Neural cell (in vitro differentiated cells): ENCODE data around the gene MYLK. TPM values are rescaled to one million over a fixed set of nuclear protein-coding genes. Genes with fewer than 3 reads are reported as not detected.

Source experiments
- H2AFZ ChIP-seq: fragments of 200-600, 300-800 bp; sonication (generic), shearing (Covaris generic); 2 replicates; pipeline ENCODE4 v1.6.0; 2014; ENCODE audit warnings: low read depth, mild to moderate bottlenecking, antibody characterized with exemption, low read length, moderate library complexity
- H3F3A ChIP-seq: fragments of 200-600 bp; shearing (Covaris generic); 2 replicates; pipeline ENCODE4 v1.6.1; 2016; ENCODE audit warnings: mild to moderate bottlenecking, moderate library complexity, mixed read lengths, antibody characterized with exemption, low read length; ENCODE audit not compliant: insufficient read depth, poor library complexity, severe bottlenecking
- H3K27ac ChIP-seq: fragments of 200-600, 300-800 bp; sonication (generic), shearing (Covaris generic); 2 replicates; pipeline ENCODE4 v1.5.1; 2014; ENCODE audit warnings: mild to moderate bottlenecking, low read length, moderate library complexity
- H3K27me3 ChIP-seq: fragments of 300-800, 200-600 bp; sonication (generic), shearing (Covaris generic); 2 replicates; pipeline ENCODE4 v1.6.0; 2014; ENCODE audit warnings: mild to moderate bottlenecking, low read depth, low read length, moderate library complexity; ENCODE audit not compliant: insufficient read depth
- H3K36me3 ChIP-seq: fragments of 300-800, 200-600 bp; sonication (generic), shearing (Covaris generic); 2 replicates; pipeline ENCODE4 v1.5.1; 2014; ENCODE audit warnings: mild to moderate bottlenecking, antibody characterized with exemption, low read length, moderate library complexity; ENCODE audit not compliant: insufficient read depth
- H3K4me2 ChIP-seq: fragments of 300-800, 200-600 bp; sonication (generic), shearing (Covaris generic); 2 replicates; pipeline ENCODE4 v1.6.0; 2014; ENCODE audit warnings: mild to moderate bottlenecking, low read length
- H3K4me3 ChIP-seq: fragments of 300-800, 200-600 bp; sonication (generic), shearing (Covaris generic); 2 replicates; pipeline ENCODE4 v1.5.1; 2014; ENCODE audit warnings: mild to moderate bottlenecking, low read length, moderate library complexity
- H3K79me2 ChIP-seq: fragments of 200-600 bp; shearing (Covaris generic); replicated peaks from 2 replicates; pipeline ENCODE4 v1.6.0; 2014; ENCODE audit warnings: mild to moderate bottlenecking, low read length, moderate library complexity; ENCODE audit not compliant: insufficient read depth
- H3K9ac ChIP-seq: fragments of 300-800, 200-600 bp; sonication (generic), shearing (Covaris generic); 2 replicates; pipeline ENCODE4 v1.6.1; 2016; ENCODE audit warnings: mild to moderate bottlenecking, low read length, mixed read lengths
- H3K9me2 ChIP-seq: fragments of 200-600 bp; shearing (Covaris generic); 2 replicates; pipeline ENCODE4 v1.6.1; 2016; ENCODE audit warnings: mild to moderate bottlenecking, low read length, mixed read lengths; ENCODE audit not compliant: insufficient read depth
- H3K9me3 ChIP-seq: fragments of 200-600, 300-800 bp; sonication (generic), shearing (Covaris generic); 2 replicates; pipeline ENCODE4 v1.6.1; 2016; ENCODE audit warnings: mild to moderate bottlenecking, mixed run types, low read length, moderate library complexity, mixed read lengths
- H4K20me1 ChIP-seq: fragments of 200-600 bp; shearing (Covaris generic); 2 replicates; pipeline ENCODE4 v1.6.1; 2016; ENCODE audit warnings: mild to moderate bottlenecking, mixed run types; ENCODE audit not compliant: insufficient read depth
- CTCF ChIP-seq: fragments of 450-650 bp; IDR thresholded peaks from 2 replicates; pipeline ENCODE4 v1.5.1; 2014; ENCODE audit warnings: antibody characterized with exemption, mild to moderate bottlenecking, moderate library complexity; ENCODE audit not compliant: poor library complexity, severe bottlenecking
- EP300 ChIP-seq: fragments of 450-650 bp; conservative IDR thresholded peaks from 2 replicates; pipeline ENCODE4 v1.6.1; 2014; ENCODE audit warnings: antibody characterized with exemption, mild to moderate bottlenecking, moderate library complexity; ENCODE audit not compliant: poor library complexity, severe bottlenecking
- EZH2 ChIP-seq: fragments of 200-600, 300-800 bp; shearing (Covaris generic), sonication (generic); IDR thresholded peaks from 2 replicates; pipeline ENCODE4 v1.6.1; 2014; ENCODE audit warnings: antibody characterized with exemption, low read length, borderline replicate concordance, mild to moderate bottlenecking; ENCODE audit not compliant: insufficient read depth, poor library complexity, severe bottlenecking
- MXI1 ChIP-seq: fragments of 450-650 bp; conservative IDR thresholded peaks from 2 replicates; pipeline ENCODE4 v1.6.1; 2014; ENCODE audit warnings: antibody characterized with exemption, mild to moderate bottlenecking; ENCODE audit not compliant: poor library complexity, severe bottlenecking
- POLR2AphosphoS5 ChIP-seq: IDR thresholded peaks from 2 replicates; pipeline ENCODE4 v1.6.1; 2012
- RAD21 ChIP-seq: fragments of 450-650 bp; conservative IDR thresholded peaks from 2 replicates; pipeline ENCODE4 v1.6.1; 2014; ENCODE audit warnings: antibody characterized with exemption, mild to moderate bottlenecking, moderate library complexity
- REST ChIP-seq: IDR thresholded peaks from 2 replicates; pipeline ENCODE4 v1.6.1; 2012; ENCODE audit warnings: borderline replicate concordance
- SMC3 ChIP-seq: fragments of 450-650 bp; conservative IDR thresholded peaks from 2 replicates; pipeline ENCODE4 v1.6.1; 2014; ENCODE audit warnings: antibody characterized with exemption, mild to moderate bottlenecking, moderate library complexity; ENCODE audit not compliant: poor library complexity
- TAF1 ChIP-seq: IDR thresholded peaks from 2 replicates; pipeline ENCODE4 v1.6.1; 2012; ENCODE audit warnings: low read depth
- polyA plus RNA-seq: library from polyadenylated mRNA; depleted of rRNA; stranded (reverse); fragments of >200 nt; gene quantifications from 2 replicates; pipeline ENCODE4 v1.2.3, GENCODE V29; 2014

Gene MYLK
- polyA plus RNA-seq, 1 donor from 2014 or later, result 0.43 TPM

- no peaks in the 10 kb centered on the region for H3K9me3 ChIP-seq
- no peaks in the 10 kb centered on the region for H3K9me2 ChIP-seq
- H3K79me2 ChIP-seq, result no peaks in the 10 kb centered on the region
- H3K36me3 ChIP-seq, result no peaks in the 10 kb centered on the region
- H3K27me3 ChIP-seq, result no peaks in the 10 kb centered on the region
- H3K9ac ChIP-seq, result no peak overlapping the region
- no peak overlapping the region for H3K4me3 ChIP-seq
- no peaks in the 10 kb centered on the region for H4K20me1 ChIP-seq
- no peak for TF ChIP-seq RAD21
- TF ChIP-seq REST, result no peak
- no peak for TF ChIP-seq SMC3
- no peak for TF ChIP-seq EP300
- H2AFZ ChIP-seq, result no peak overlapping the region
- no peak overlapping the region for H3K4me2 ChIP-seq
- no peaks in the 10 kb centered on the region for H3F3A ChIP-seq
- H3K27ac ChIP-seq, result no peak overlapping the region
Measured at GRCh38 chr3:123762805-123763204, 121.3 kb downstream of the MYLK start.

- no peak overlapping the region for H3K4me2 ChIP-seq
- H2AFZ ChIP-seq, result no peak overlapping the region
Measured at GRCh38 chr3:123760817-123761216, 123.3 kb downstream of the MYLK start.

More at GRCh38 chr3:123760817-123761216, 123.3 kb downstream of the MYLK start:
- H3K9me2 ChIP-seq, result no peaks in the 10 kb centered on the region
- H3K79me2 ChIP-seq, result no peaks in the 10 kb centered on the region
- no peak for TF ChIP-seq SMC3
- TF ChIP-seq EP300, result no peak
- no peak for TF ChIP-seq MXI1
- no peak for TF ChIP-seq POLR2AphosphoS5
- TF ChIP-seq TAF1, result no peak
- no peak for TF ChIP-seq CTCF
- TF ChIP-seq EZH2, result no peak
- TF ChIP-seq REST, result no peak
- no peak for TF ChIP-seq RAD21
- no peaks in the 10 kb centered on the region for H3K36me3 ChIP-seq
- no peak overlapping the region for H3K9ac ChIP-seq
- H4K20me1 ChIP-seq, result no peaks in the 10 kb centered on the region
- no peaks in the 10 kb centered on the region for H3K27me3 ChIP-seq
- H3K4me3 ChIP-seq, result no peak overlapping the region
- H3K9me3 ChIP-seq, result no peaks in the 10 kb centered on the region
- no peak overlapping the region for H3K27ac ChIP-seq
- no peaks in the 10 kb centered on the region for H3F3A ChIP-seq
